Thoracic aorta (tissue), 2 donors: ENCODE measurements around the gene NDUFS2. TPM values are rescaled to one million over a fixed set of nuclear protein-coding genes. Genes with fewer than 3 reads are reported as not detected.
"Not testable (repeated sequence)": the region's sequence is repeated elsewhere in the genome, so short reads cannot be mapped to it uniquely, and the experiment has no call there.

Experiments
- ATAC-seq: fragments of 150-250 bp; one replicate; pipeline ENCODE4 v1.8.0; 2017; ENCODE audit warnings: low read depth; ENCODE audit not compliant: insufficient number of reproducible peaks, low FRiP score
- DNase-seq: peaks from one replicate; pipeline ENCODE4 v3.0.0-alpha.2; 2020; ENCODE audit warnings: low spot score
- H3K27ac ChIP-seq, 2 donors: fragments of 200-600 bp; sonication (generic); 1 replicate in 1 of 2; 2 replicates in 1 of 2; pipeline ENCODE4 v1.5.1; 2016; ENCODE audit warnings: mild to moderate bottlenecking in 2 of 2, moderate library complexity in 2 of 2
- H3K27me3 ChIP-seq: fragments of 200-600 bp; sonication (generic); replicated peaks from 2 replicates; pipeline ENCODE4 v1.6.0; 2016; ENCODE audit warnings: mild to moderate bottlenecking; ENCODE audit not compliant: insufficient read depth
- H3K36me3 ChIP-seq: fragments of 200-600 bp; sonication (generic); one replicate; pipeline ENCODE4 v1.5.1; 2016
- H3K4me1 ChIP-seq, 2 donors: fragments of 200-600 bp; sonication (generic); 1 replicate in 1 of 2; 2 replicates in 1 of 2; pipeline versions ENCODE4 v1.5.1 to v1.6.0; 2016; ENCODE audit warnings: low read depth in 2 of 2, mild to moderate bottlenecking in 1 of 2; ENCODE audit not compliant: control insufficient read depth in 1 of 2
- H3K4me3 ChIP-seq: fragments of 200-600 bp; sonication (generic); 2 replicates; pipeline ENCODE4 v1.5.1; 2016; ENCODE audit warnings: mild to moderate bottlenecking
- H3K9me3 ChIP-seq: fragments of 200-600 bp; sonication (generic); 2 replicates; pipeline ENCODE4 v1.5.1; 2016
- total RNA-seq, 2 donors: library from RNA; depleted of rRNA; stranded (reverse); fragments of >200 nt; gene quantifications; one replicate each; pipeline versions ENCODE4 v1.1.0 to v1.2.3, GENCODE V29; 2016
- TF ChIP-seq, protein P1 (sequence below): fragments of 200-600 bp; sonication (generic); IDR thresholded peaks from one replicate; pipeline ENCODE4 v1.5.1; 2019; ENCODE audit warnings: antibody characterized with exemption

NDUFS2 gene
- total RNA-seq, 2 donors from 2014 or later: 61.5 to 63.5 TPM

DNA sequence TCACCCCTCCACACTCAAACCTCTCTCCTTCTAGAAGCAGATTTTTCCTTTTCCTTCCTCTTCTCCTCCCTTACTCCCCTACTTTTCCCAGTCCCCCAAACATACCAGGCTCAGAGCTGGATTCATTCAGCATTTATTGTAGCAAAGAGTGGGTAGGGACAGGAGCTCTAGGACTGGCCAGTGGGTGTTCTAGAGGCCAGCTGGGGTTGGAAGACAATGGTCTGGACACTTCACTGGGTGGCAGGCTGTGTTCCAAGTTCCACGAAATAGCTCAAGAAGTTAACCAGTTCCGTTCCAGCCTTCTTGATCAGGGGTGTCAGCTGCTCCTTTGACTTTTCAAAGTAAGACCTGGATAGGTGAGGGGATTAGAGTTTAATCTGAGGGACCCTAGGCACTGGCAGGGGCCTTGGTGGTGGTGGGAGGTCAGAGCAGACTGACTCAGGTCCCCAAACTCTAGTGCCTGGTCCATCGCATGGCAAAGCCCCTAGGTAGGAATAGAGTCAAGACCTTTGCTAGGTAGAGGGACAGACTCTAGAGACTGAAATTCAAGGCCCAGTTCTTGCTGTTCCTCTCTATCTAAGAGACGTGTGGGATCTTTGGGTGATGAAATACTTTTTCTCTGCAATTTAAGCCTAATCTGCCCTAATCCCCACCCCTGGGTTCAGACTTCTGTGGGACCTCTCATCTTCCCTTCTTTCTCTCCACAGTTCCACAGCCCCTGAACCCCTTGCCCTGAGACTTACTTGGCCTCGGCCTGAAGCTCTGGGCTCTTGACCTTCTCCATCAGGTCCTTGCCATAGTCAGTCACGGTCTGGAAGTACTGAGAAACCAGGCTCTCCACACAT lies 20.2 kb downstream of the NDUFS2 start:
- no peaks in the 10 kb centered on the region for H3K9me3 ChIP-seq
- no peak for DNase-seq

GRCh38 chr1:161223805-161224694 lies 21.9 kb downstream of the NDUFS2 start:
- H3K9me3 ChIP-seq: no peaks in the 10 kb centered on the region
- H3K36me3 ChIP-seq: peaks cover 6% of the 10 kb centered on the region
- TF ChIP-seq, protein P1, sequence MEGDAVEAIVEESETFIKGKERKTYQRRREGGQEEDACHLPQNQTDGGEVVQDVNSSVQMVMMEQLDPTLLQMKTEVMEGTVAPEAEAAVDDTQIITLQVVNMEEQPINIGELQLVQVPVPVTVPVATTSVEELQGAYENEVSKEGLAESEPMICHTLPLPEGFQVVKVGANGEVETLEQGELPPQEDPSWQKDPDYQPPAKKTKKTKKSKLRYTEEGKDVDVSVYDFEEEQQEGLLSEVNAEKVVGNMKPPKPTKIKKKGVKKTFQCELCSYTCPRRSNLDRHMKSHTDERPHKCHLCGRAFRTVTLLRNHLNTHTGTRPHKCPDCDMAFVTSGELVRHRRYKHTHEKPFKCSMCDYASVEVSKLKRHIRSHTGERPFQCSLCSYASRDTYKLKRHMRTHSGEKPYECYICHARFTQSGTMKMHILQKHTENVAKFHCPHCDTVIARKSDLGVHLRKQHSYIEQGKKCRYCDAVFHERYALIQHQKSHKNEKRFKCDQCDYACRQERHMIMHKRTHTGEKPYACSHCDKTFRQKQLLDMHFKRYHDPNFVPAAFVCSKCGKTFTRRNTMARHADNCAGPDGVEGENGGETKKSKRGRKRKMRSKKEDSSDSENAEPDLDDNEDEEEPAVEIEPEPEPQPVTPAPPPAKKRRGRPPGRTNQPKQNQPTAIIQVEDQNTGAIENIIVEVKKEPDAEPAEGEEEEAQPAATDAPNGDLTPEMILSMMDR: no peak
- H3K27ac ChIP-seq: no peak overlapping the region
- no peak overlapping the region for H3K4me3 ChIP-seq
- ATAC-seq (no peak), DNase-seq (no peak)
- H3K27me3 ChIP-seq: no peaks in the 10 kb centered on the region
- H3K4me1 ChIP-seq: peaks cover 10 to 26% of the 10 kb centered on the region in 2 donors

More for the DNA sequence above, 20.2 kb downstream of the NDUFS2 start:
- no peak for ATAC-seq
- Histone ChIP-seq H3K4me3 (no peak overlapping the region), H3K27me3 (no peaks in the 10 kb centered on the region), H3K27ac (no peak overlapping the region), H3K36me3 (no peaks in the 10 kb centered on the region), H3K4me1 (peaks cover 10 to 20% of the 10 kb centered on the region in 2 donors)
- TF ChIP-seq, protein P1: no peak

- not testable (repeated sequence) for H3K4me3 ChIP-seq, H3K9me3 ChIP-seq, DNase-seq, H3K27ac ChIP-seq, ATAC-seq, H3K27me3 ChIP-seq
- Histone ChIP-seq H3K36me3 (peaks cover 12% of the 10 kb centered on the region), H3K4me1 (peaks cover 10 to 26% of the 10 kb centered on the region in 2 donors)
These were observed 22.5 kb downstream of the NDUFS2 start for GRCh38 chr1:161224695-161225087.

DNA sequence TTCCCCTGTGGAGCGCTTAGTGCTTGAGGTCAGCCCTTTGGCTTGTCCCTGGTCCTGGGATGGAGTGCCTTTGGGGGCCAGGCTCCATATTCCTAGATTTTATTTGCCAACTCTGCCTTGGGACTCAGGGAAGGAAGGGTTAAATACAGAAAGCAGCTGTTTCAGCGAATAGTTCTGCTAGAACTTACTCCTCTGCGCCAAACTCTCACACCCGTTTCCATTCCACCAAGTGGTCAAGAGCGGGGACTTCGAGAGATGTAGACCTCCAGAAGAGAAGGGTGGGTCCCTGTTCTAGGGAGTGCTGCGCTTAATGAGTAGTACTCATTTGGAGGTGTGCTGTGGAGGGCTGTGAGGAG lies 23.0 kb downstream of the NDUFS2 start:
- no peak for DNase-seq
- ATAC-seq: no peak
- Histone ChIP-seq H3K9me3 (no peaks in the 10 kb centered on the region), H3K4me1 (peaks cover 10 to 26% of the 10 kb centered on the region in 2 donors), H3K27ac (peak overlapping the region in 1 of 2 donors; percentile 18), H3K27me3 (no peaks in the 10 kb centered on the region), H3K4me3 (peak overlapping the region; percentile 79), H3K36me3 (peaks cover 15% of the 10 kb centered on the region)
- TF ChIP-seq, protein P1: no peak

DNA sequence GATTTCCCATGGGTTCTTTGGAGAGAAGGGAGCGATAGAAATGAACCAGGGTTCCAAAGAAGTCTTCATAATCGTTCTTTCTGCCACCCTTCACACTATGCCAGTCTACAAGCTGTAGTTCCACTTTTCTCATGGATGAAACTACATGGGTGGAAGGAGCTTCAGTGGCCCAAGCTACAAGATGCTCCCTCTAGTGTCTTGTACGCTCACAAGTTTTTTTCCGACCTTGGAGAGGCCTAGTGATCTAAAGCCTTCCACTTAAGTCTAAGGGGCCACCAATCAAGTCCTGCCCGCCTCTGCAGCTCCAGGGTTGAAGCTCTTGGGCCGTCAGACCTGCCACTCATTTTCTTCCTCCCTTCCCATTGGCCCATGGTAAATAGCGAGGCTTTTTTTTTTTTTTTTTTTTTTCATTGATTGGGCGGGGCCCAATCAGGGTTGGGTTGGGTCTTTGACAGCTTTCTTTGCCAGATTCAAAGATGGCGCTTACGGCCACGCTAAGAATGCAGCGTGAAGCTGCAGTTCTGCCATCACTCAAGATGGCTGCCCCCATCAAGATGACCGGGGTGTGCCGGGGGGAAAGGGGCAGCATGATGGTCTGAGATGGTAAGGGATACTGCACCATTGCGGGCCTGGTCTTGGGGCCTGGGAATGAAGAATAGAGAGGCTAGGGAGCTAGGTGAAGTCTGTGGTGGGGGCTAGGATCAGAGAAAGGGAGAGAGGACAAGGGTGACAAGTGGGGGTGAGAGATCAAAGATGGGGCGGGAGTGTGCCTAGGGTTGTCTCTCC lies 23.6 kb downstream of the NDUFS2 start, which contains the start of gene TOMM40L:
TSS of gene TOMM40L (plus strand) at position 527 of the 786 bp plus-strand sequence. CDS start 430 bp downstream, outside the sequence.
- peaks cover 10 to 26% of the 10 kb centered on the region in 2 donors for H3K4me1 ChIP-seq
- H3K9me3 ChIP-seq: no peaks in the 10 kb centered on the region
- DNase-seq (peak; percentile 68), ATAC-seq (peak; percentile 99)
- peaks cover 19% of the 10 kb centered on the region for H3K36me3 ChIP-seq
- H3K27me3 ChIP-seq: no peaks in the 10 kb centered on the region
- TF ChIP-seq, protein P1: no peak
- peak within 1 kb of the TSS in 1 of 2 donors; percentile 25 for H3K27ac ChIP-seq
- peak within 1 kb of the TSS; percentile 79 for H3K4me3 ChIP-seq
